HuH-7.5 (cell line): ENCODE measurements around the gene HNRNPU.

Experiments
- DNase-seq: peaks from one replicate; pipeline ENCODE4 v3.0.0; 2011; ENCODE audit warnings: low spot score

HNRNPU gene

GRCh38 chr1:244862699-244863490, 1.4 kb downstream of the HNRNPU start:
- peak; percentile 77 for DNase-seq

GRCh38 chr1:244862354-244862698, 2.0 kb downstream of the HNRNPU start:
- no peak for DNase-seq

- no peak for DNase-seq
These were observed 2.7 kb downstream of the HNRNPU start for GRCh38 chr1:244861683-244862082.

- DNase-seq = no peak
These were observed 3.3 kb downstream of the HNRNPU start for GRCh38 chr1:244860914-244861610.

GRCh38 chr1:244860078-244860477, 4.3 kb downstream of the HNRNPU start:
- DNase-seq = no peak

GRCh38 chr1:244858357-244858756, 6.0 kb downstream of the HNRNPU start:
- DNase-seq = no peak

GRCh38 chr1:244857761-244858160, 6.6 kb downstream of the HNRNPU start:
- no peak for DNase-seq

- DNase-seq = no peak
These were observed 9.3 kb downstream of the HNRNPU start for GRCh38 chr1:244854865-244855578.

GRCh38 chr1:244854166-244854565, 10.2 kb downstream of the HNRNPU start:
- DNase-seq = no peak

GRCh38 chr1:244852694-244853093, 11.6 kb downstream of the HNRNPU start:
- no peak for DNase-seq

GRCh38 chr1:244851546-244852231, 12.7 kb downstream of the HNRNPU start:
- no peak for DNase-seq

- DNase-seq = no peak
These were observed 13.4 kb downstream of the HNRNPU start for GRCh38 chr1:244850896-244851295.

GRCh38 chr1:244850099-244850852, 14.1 kb downstream of the HNRNPU start:
- DNase-seq = no peak

GRCh38 chr1:244849189-244849866, 15.0 kb downstream of the HNRNPU start:
- DNase-seq = no peak

GRCh38 chr1:244846653-244847052, 17.7 kb downstream of the HNRNPU start:
- DNase-seq = no peak

- DNase-seq = no peak
These were observed 19.9 kb downstream of the HNRNPU start for GRCh38 chr1:244844155-244845121.

- no peak for DNase-seq
These were observed 21.0 kb downstream of the HNRNPU start for GRCh38 chr1:244843148-244843978.

- DNase-seq = no peak
These were observed 22.9 kb downstream of the HNRNPU start for GRCh38 chr1:244841273-244841927.
